ENCODE measurements around the gene MTRF1.

MTRF1 gene

GRCh38 chr13:41244556-41244955 is 18.8 kb downstream of the MTRF1 start:
- DNase-seq (ENCODE audit: low spot score) = no peak
- TF ChIP-seq CTCF (IDR thresholded peaks at IDR 0.05; ENCODE audit: borderline replicate concordance, control extremely low read depth, extremely low read depth, insufficient read depth, missing control alignments) = no peak
- in situ Hi-C loops (cut with MboI; ENCODE audit: low sequenced_read_pairs, unreplicated experiment) = no loop called here

- in situ Hi-C loops (cut with MboI; ENCODE audit: low sequenced_read_pairs, unreplicated experiment) = no loop called here
- no peak for TF ChIP-seq CTCF (IDR thresholded peaks at IDR 0.05; ENCODE audit: borderline replicate concordance, control extremely low read depth, extremely low read depth, insufficient read depth, missing control alignments)
- DNase-seq (ENCODE audit: low spot score) = no peak
Measured at GRCh38 chr13:41241626-41242025, 21.8 kb downstream of the MTRF1 start.

- in situ Hi-C loops (cut with MboI; ENCODE audit: low sequenced_read_pairs, unreplicated experiment) = no loop called here
- no peak for TF ChIP-seq CTCF (IDR thresholded peaks at IDR 0.05; ENCODE audit: borderline replicate concordance, control extremely low read depth, extremely low read depth, insufficient read depth, missing control alignments)
- no peak for DNase-seq (ENCODE audit: low spot score)
Measured at GRCh38 chr13:41236369-41236768, 27.0 kb downstream of the MTRF1 start.

DNA sequence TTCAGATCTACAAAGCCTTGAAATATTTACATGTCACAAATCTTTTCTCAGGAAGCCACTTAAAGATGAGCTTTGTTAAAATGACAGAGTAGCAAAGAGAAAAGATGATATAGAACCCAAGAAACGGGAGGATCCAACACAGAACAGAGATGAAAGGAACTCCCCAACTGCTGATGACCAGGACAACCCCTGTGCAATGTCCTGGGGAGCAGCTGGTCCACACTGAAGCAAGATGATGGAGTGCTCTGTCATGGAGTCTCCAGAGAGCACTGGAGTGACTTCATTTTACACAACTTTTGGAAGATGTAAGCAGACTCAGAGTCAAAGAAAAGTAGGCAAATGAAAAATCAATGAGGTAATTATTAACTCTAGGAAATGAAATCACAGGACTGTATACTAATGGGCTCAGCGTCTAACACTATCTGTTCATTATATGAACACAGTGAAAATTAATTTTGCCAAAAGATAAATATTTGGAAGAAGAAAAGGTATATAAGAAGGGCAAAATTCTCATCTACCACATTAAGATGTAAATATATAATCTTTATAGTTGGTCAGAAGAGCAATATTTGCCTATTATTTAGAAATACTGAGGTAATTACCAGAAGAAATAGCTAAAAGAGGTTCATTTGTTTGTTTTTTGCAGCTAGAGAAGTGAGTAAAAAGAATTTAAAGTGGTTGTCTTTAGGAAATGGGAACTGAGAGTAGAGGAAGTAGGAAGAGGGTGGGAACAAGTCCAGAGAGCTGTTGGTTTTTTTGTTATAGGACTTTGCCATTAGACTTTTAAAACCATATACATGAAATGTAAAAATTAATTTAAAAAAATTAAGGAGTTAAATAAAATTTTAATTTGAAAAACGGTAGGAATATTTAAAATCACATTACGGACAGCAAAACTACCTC is 30.5 kb downstream of the MTRF1 start:
- in situ Hi-C loops (cut with MboI; ENCODE audit: low sequenced_read_pairs, unreplicated experiment) = no loop called here
- DNase-seq (ENCODE audit: low spot score) = no peak
- no peak for TF ChIP-seq CTCF (IDR thresholded peaks at IDR 0.05; ENCODE audit: borderline replicate concordance, control extremely low read depth, extremely low read depth, insufficient read depth, missing control alignments)

- no peak for DNase-seq (ENCODE audit: low spot score)
- in situ Hi-C loops (cut with MboI; ENCODE audit: low sequenced_read_pairs, unreplicated experiment) = no loop called here
- no peak for TF ChIP-seq CTCF (IDR thresholded peaks at IDR 0.05; ENCODE audit: borderline replicate concordance, control extremely low read depth, extremely low read depth, insufficient read depth, missing control alignments)
Measured at GRCh38 chr13:41231786-41232185, 31.6 kb downstream of the MTRF1 start.

DNA sequence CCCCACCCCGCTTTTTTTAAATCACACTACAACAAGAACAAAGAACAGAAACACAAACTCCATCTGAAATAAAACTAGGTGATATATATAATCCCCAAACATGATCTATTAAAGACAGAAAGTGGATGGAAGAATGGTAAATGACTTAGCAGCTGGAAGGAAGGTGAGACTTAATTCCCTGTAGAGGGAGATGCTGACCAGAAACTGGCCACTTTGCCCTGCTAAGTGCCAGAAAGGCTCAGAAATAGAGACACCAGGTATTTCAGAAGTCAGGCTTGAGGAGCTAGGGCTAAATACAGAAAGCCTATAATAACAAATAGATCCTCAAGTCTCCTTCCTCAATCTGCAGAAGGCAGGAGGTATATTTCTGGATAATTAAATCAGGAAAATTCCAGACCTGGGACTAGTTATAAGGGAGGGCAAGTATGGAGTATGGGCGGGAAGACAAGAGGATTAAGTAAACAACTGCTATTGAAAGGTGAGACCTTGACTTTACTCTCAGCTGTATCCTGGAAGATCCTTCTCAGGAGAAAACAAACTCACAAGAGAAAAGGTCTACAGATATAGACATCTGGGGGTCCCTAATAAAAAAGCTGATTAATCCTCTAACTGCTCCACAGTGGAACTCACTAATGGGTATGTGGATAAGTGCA is 32.2 kb downstream of the MTRF1 start:
- DNase-seq (ENCODE audit: low spot score) = no peak
- in situ Hi-C loops (cut with MboI; ENCODE audit: low sequenced_read_pairs, unreplicated experiment) = no loop called here
- TF ChIP-seq CTCF (IDR thresholded peaks at IDR 0.05; ENCODE audit: borderline replicate concordance, control extremely low read depth, extremely low read depth, insufficient read depth, missing control alignments) = no peak

All from GM13976 (cell line).